Testis (tissue), 3 donors: ENCODE measurements around the gene NARF. TPM values are rescaled to one million over a fixed set of nuclear protein-coding genes. Genes with fewer than 3 reads are reported as not detected.

Source experiments
- DNase-seq: peaks from one replicate; pipeline ENCODE4 v3.0.0-alpha.2; 2019
- H3K27ac ChIP-seq, 2 donors: fragments of 200-600 bp; sonication (generic); one replicate each; pipeline ENCODE4 v1.5.1; 2019
- H3K27me3 ChIP-seq: fragments of 200-600 bp; sonication (generic); one replicate; pipeline ENCODE4 v1.5.1; 2019
- H3K36me3 ChIP-seq: fragments of 200-600 bp; sonication (generic); one replicate; pipeline ENCODE4 v1.5.1; 2017; ENCODE audit warnings: low read depth; ENCODE audit errors: missing control alignments
- H3K4me1 ChIP-seq: fragments of 200-600 bp; sonication (generic); one replicate; pipeline ENCODE4 v1.5.1; 2019
- H3K4me3 ChIP-seq, 2 donors: fragments of 200-600 bp; sonication (generic); one replicate each; pipeline ENCODE4 v1.5.1; 2017 to 2019
- H3K9me3 ChIP-seq: fragments of 200-600 bp; sonication (generic); one replicate; pipeline ENCODE4 v1.5.1; 2017
- POLR2A ChIP-seq: fragments of 450-650 bp; IDR thresholded peaks from one replicate; pipeline ENCODE4 v1.6.1; 2017; ENCODE audit warnings: antibody characterized with exemption, mild to moderate bottlenecking, moderate library complexity
- WGBS, 2 donors: methylation state at CpG; one replicate each; pipeline ENCODE4 v1.1.5; 2018; 5-methylcytosine and 5-hydroxymethylcytosine counted together
- intact Hi-C: fragments of 100-400 bp; cut with DNase I; formaldehyde crosslinking; loops from one replicate; pipeline ENCODE4 v1.15.1; 2023; ENCODE audit warnings: low total_unique reads
- polyA plus RNA-seq: library from polyadenylated mRNA; stranded (reverse); fragments of 350-450 nt; fragmentation: Illumina TruSeq; extraction: RNeasy Lipid Tissue Mini Kit (QIAGEN cat#74804); gene quantifications from one replicate; pipeline ENCODE4 v1.2.3, GENCODE V29; 2014; ENCODE audit warnings: low read depth, low replicate concordance; ENCODE audit not compliant: insufficient read depth
- total RNA-seq, 2 donors: library from RNA; depleted of rRNA; stranded (reverse); fragments of >200 nt; gene quantifications; one replicate each; pipeline ENCODE4 v1.2.3, GENCODE V29; 2016
- TF ChIP-seq, protein P1 (sequence below), 3 experiments: fragments of 450-650 bp in 2 of 3; fragments of 200-600 bp in 1 of 3; sonication (generic) in 1 of 3; IDR thresholded peaks; one replicate each; pipeline ENCODE4 v1.5.1; 2016 to 2019; ENCODE audit warnings: antibody characterized with exemption in 3 of 3, mild to moderate bottlenecking in 2 of 3, moderate library complexity in 1 of 3

Gene NARF
- total and polyA plus RNA-seq, 3 donors from 2014 or later: 115 to 161 (median 130) TPM

DNA sequence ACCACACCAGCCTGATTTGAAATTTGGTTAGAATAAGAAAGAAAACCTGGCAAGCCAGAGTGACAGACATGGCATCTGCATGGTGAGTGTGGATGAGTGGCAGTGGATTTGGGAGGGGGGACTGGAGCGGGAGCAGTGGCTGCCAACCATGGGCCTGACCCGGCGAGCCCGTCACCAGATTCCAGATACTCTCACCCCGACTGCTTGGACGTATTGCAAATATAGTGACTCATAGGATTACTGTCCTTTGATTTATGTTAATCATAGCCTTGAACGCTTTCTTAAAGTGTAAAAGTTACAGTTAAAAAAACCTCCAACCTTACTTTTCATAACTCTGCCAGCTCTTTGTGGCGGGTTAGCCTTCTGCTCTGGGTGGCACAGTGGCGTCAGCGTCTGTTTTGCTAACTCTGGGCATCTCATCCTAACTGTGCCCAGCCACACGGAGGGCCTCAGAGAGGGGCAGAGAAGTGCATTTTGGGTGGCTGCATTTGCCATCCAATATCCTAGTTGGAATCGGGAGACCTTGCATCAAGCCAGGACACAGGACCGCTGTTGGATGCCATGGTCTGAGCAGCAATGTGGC is 34.2 kb downstream of the NARF start:
- DNase-seq: no peak
- Histone ChIP-seq H3K36me3 (no peaks in the 10 kb centered on the region), H3K27ac (no peak overlapping the region), H3K27me3 (no peaks in the 10 kb centered on the region), H3K9me3 (no peaks in the 10 kb centered on the region), H3K4me3 (no peak overlapping the region), H3K4me1 (peaks cover 3% of the 10 kb centered on the region)
- no peak for TF ChIP-seq POLR2A
- TF ChIP-seq, protein P1, sequence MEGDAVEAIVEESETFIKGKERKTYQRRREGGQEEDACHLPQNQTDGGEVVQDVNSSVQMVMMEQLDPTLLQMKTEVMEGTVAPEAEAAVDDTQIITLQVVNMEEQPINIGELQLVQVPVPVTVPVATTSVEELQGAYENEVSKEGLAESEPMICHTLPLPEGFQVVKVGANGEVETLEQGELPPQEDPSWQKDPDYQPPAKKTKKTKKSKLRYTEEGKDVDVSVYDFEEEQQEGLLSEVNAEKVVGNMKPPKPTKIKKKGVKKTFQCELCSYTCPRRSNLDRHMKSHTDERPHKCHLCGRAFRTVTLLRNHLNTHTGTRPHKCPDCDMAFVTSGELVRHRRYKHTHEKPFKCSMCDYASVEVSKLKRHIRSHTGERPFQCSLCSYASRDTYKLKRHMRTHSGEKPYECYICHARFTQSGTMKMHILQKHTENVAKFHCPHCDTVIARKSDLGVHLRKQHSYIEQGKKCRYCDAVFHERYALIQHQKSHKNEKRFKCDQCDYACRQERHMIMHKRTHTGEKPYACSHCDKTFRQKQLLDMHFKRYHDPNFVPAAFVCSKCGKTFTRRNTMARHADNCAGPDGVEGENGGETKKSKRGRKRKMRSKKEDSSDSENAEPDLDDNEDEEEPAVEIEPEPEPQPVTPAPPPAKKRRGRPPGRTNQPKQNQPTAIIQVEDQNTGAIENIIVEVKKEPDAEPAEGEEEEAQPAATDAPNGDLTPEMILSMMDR (IDR thresholded peaks at IDR 0.05): no peak
- intact Hi-C loops: no loop called here
- 84 to 86% methylated on average over 11 to 13 of the region's 13 CpGs for WGBS, 2 donors

DNA sequence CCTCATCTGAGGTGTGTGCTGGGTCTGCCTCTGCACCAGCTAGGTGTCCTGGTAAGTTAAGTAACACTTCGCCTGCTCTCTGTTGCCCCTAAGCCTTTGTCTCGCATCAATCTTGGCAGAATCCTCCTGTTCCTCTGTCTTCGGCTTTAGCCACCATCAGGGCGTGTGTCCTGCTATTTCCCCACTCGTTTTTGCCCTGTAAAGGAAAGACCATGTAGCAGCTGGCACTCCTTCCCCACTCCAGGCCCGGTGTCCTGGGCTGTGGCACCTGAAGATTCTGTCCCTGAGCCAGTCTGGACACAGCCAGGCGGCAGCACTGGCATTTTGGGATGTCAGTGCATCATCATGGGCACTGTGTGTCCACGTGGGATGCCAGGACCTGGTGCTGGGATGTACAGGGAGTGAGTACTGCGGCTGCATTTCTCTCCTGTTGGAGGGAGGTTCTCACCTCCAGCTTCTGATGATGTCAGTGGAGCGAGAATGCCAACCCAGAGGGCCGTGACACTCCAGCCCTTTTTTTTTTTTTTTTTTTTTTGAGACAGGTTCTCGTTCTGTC is 34.8 kb downstream of the NARF start:
- WGBS, 2 donors: 84 to 88% methylated on average over 10 to 12 of the region's 12 CpGs
- intact Hi-C loops: no loop called here
- DNase-seq: no peak
- Histone ChIP-seq H3K4me3 (no peak overlapping the region), H3K27ac (no peak overlapping the region), H3K4me1 (peaks cover 3% of the 10 kb centered on the region), H3K36me3 (no peaks in the 10 kb centered on the region), H3K27me3 (no peaks in the 10 kb centered on the region), H3K9me3 (no peaks in the 10 kb centered on the region)
- TF ChIP-seq, protein P1 (IDR thresholded peaks at IDR 0.05): no peak
- no peak for TF ChIP-seq POLR2A

DNA sequence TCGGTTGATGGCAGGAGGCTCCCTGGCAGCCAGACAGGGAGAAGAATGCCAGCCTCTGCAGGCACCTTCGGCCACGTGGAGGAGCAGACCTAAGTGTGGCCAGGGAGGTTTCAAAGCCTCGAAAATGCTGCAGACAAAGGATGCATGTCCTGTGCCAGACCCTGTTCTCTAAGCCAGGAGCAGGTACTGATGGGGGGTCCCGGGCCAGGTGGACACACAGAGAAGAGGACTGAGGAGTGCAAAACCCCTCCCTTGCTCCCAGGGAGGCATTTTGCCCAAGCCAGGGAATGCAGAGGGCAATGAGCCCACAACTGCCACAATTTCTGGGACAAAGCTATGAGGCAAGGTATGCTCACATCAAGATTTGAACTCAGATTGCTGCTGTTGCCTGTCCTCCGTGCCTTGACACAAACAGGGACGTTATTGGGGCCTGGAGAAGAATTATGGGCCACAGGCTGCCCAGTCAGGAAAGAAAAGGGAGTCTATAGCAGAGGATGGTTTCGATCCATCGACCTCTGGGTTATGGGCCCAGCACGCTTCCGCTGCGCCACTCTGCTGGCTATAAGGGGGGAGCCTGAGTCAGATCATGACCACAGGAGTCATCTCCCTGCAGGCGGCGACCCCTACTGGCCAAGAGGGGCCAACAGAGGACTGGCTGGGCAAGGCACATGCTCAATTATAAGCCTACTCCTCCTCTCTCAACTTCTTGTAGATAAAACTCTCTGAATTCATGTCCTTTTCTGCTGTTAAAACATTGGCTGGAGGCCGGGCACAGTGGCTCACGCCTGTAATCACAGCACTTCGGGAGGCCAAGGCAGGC is 35.9 kb downstream of the NARF start:
- DNase-seq: peak; percentile 95
- Histone ChIP-seq H3K36me3 (no peaks in the 10 kb centered on the region), H3K27me3 (no peaks in the 10 kb centered on the region), H3K27ac (peak overlapping the region in 1 of 2 donors; percentile 66), H3K9me3 (no peaks in the 10 kb centered on the region), H3K4me1 (peaks cover 3% of the 10 kb centered on the region), H3K4me3 (no peak overlapping the region)
- intact Hi-C loops: no loop called here
- WGBS, 2 donors: 20 to 32% methylated on average over 17 of the region's 17 CpGs
- no peak for TF ChIP-seq POLR2A
- TF ChIP-seq, protein P1 (IDR thresholded peaks at IDR 0.05): peak; percentile 83 to 97 (median 90)

DNA sequence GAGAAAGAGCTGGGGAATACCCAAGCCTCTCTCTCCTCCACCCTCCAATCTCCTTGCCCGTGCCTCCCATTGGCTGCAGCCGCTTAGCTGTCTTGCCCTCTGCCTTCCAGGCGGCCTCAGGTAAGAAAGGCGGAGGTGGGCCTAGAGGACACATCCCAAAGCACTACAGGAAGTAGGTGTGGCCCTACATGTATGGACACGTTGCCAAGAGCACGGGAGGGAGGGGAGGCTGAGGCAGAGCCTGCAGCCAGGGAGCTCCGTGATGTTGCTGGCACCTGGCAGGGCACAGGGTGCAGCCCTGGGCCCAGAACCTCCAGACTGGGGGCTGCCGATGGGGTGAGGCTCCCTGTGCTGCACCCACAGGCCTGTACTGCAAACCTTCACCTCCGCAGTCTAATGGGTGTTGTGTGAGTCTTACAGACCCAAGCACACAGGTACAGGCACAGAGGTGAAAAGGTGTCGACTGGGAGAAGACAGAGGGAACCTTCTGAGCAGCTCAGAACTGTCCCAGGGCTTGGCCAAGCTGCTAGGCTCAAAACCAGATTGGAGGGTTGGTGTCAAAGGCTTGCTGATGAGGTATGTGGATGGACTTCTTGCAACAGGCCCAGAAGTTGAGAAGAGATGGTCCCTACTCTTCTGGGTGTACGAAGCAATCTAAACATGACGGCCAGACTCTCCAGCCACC is 37.4 kb downstream of the NARF start:
- Histone ChIP-seq H3K27me3 (no peaks in the 10 kb centered on the region), H3K9me3 (no peaks in the 10 kb centered on the region), H3K36me3 (no peaks in the 10 kb centered on the region), H3K4me3 (no peak overlapping the region), H3K27ac (peak overlapping the region in 1 of 2 donors; percentile 86), H3K4me1 (peaks cover 3% of the 10 kb centered on the region)
- no peak for TF ChIP-seq POLR2A
- TF ChIP-seq, protein P1 (IDR thresholded peaks at IDR 0.05): no peak
- WGBS, 2 donors: 53 to 64% methylated on average over 6 to 12 of the region's 12 CpGs
- DNase-seq: no peak
- intact Hi-C loops: no loop called here
